HG02759 (cell line): ENCODE results near the gene CYB5R3.
"Not testable (repeated sequence)": the region's sequence is repeated elsewhere in the genome, so short reads cannot be mapped to it uniquely, and the experiment has no call there.

ENCODE experiments used
- ATAC-seq: cut with Tn5 transposase; IDR thresholded peaks from one replicate; pipeline ENCODE4 v1.9.1; 2021; ENCODE audit warnings: mild to moderate bottlenecking, moderate library complexity; ENCODE audit not compliant: unreplicated experiment

Gene CYB5R3

GRCh38 chr22:42626431-42626830 lies 22.8 kb downstream of the CYB5R3 start:
- ATAC-seq, result no peak

- no peak for ATAC-seq
Observed at GRCh38 chr22:42625416-42625815, 23.8 kb downstream of the CYB5R3 start.

GRCh38 chr22:42624551-42625106 lies 24.6 kb downstream of the CYB5R3 start:
- ATAC-seq, result no peak

- no peak for ATAC-seq
Observed at GRCh38 chr22:42623756-42624441, 25.3 kb downstream of the CYB5R3 start.

- ATAC-seq, result no peak
Observed at GRCh38 chr22:42623301-42623751, 25.9 kb downstream of the CYB5R3 start.

GRCh38 chr22:42622061-42622710 lies 27.0 kb downstream of the CYB5R3 start:
- no peak for ATAC-seq

- ATAC-seq, result no peak
Observed at GRCh38 chr22:42621505-42622002, 27.6 kb downstream of the CYB5R3 start.

GRCh38 chr22:42620084-42620483 lies 29.1 kb downstream of the CYB5R3 start:
- no peak for ATAC-seq

- ATAC-seq, result no peak
Observed at GRCh38 chr22:42619261-42620063, 29.7 kb downstream of the CYB5R3 start.

- ATAC-seq, result no peak
Observed at GRCh38 chr22:42617155-42617983, 31.8 kb downstream of the CYB5R3 start.

GRCh38 chr22:42615860-42616175 lies 33.4 kb downstream of the CYB5R3 start:
- not testable (repeated sequence) for ATAC-seq

GRCh38 chr22:42615092-42615859 lies 33.9 kb downstream of the CYB5R3 start:
- ATAC-seq, result peak; percentile 61

GRCh38 chr22:42614312-42615091 lies 34.7 kb downstream of the CYB5R3 start, which contains the start of gene POLDIP3:
POLDIP3 (minus strand) TSS chr22:42614883; CDS start chr22:42614857, 26 bp downstream.
- ATAC-seq, result peak; percentile 74

GRCh38 chr22:42613872-42614301 lies 35.3 kb downstream of the CYB5R3 start:
- no peak for ATAC-seq

- ATAC-seq, result no peak
Observed at GRCh38 chr22:42612336-42612735, 36.9 kb downstream of the CYB5R3 start.

- ATAC-seq, result no peak
Observed at GRCh38 chr22:42611051-42611450, 38.1 kb downstream of the CYB5R3 start.

- ATAC-seq, result no peak
Observed at GRCh38 chr22:42610186-42610585, 39.0 kb downstream of the CYB5R3 start.

- no peak for ATAC-seq
Observed at GRCh38 chr22:42608823-42609361, 40.3 kb downstream of the CYB5R3 start.
